Gastrocnemius medialis (tissue), 4 donors: Measurements from ENCODE around the gene GRID2. TPM values are rescaled to one million over a fixed set of nuclear protein-coding genes. Genes with fewer than 3 reads are reported as not detected.

Experiments
- ATAC-seq, 2 donors: fragments of 150-250 bp; one replicate each; pipeline ENCODE4 v1.9.1; 2016
- DNase-seq, 2 donors: peaks; one replicate each; pipeline ENCODE4 v3.0.0-alpha.2; 2019
- H3K27ac ChIP-seq, 4 donors: fragments of 200-600 bp; sonication (generic); 1 replicate in 1 of 4; 2 replicates in 3 of 4; pipeline ENCODE4 v1.5.1; 2016 to 2018; ENCODE audit warnings: mild to moderate bottlenecking in 2 of 4, moderate library complexity in 1 of 4
- H3K27me3 ChIP-seq, 3 donors: fragments of 200-600 bp; sonication (generic) in 2 of 3; 1 replicate in 1 of 3; 2 replicates in 2 of 3; pipeline versions ENCODE4 v1.5.1 to v1.6.0; 2016 to 2019; ENCODE audit warnings: mild to moderate bottlenecking in 1 of 3, moderate library complexity in 1 of 3
- H3K36me3 ChIP-seq, 2 donors: fragments of 200-600 bp; sonication (generic) in 1 of 2; one replicate each; pipeline ENCODE4 v1.5.1; 2017 to 2018
- H3K4me1 ChIP-seq, 2 donors: fragments of 200-600 bp; sonication (generic) in 1 of 2; one replicate each; pipeline ENCODE4 v1.5.1; 2016 to 2017; ENCODE audit warnings: mild to moderate bottlenecking in 2 of 2
- H3K4me3 ChIP-seq, 4 donors: fragments of 200-600 bp; sonication (generic) in 3 of 4; 1 replicate in 1 of 4; 2 replicates in 3 of 4; pipeline ENCODE4 v1.5.1; 2016 to 2019; ENCODE audit warnings: mild to moderate bottlenecking in 2 of 4
- H3K9me3 ChIP-seq, 3 donors: fragments of 200-600 bp; sonication (generic) in 2 of 3; 1 replicate in 1 of 3; 2 replicates in 2 of 3; pipeline ENCODE4 v1.5.1; 2016 to 2019
- CTCF ChIP-seq, 5 experiments: fragments of 450-650 bp in 3 of 5; fragments of 200-600 bp in 2 of 5; sonication (generic) in 2 of 5; IDR thresholded peaks in 4 of 5; conservative IDR thresholded peaks in 1 of 5; 1 replicate in 4 of 5; 2 replicates in 1 of 5; pipeline ENCODE4 v1.5.1; 2016 to 2019; ENCODE audit warnings: antibody characterized with exemption in 5 of 5, mild to moderate bottlenecking in 3 of 5, moderate library complexity in 3 of 5
- POLR2A ChIP-seq, 2 donors: fragments of 450-650 bp; IDR thresholded peaks; one replicate each; pipeline ENCODE4 v1.6.1; 2017; ENCODE audit warnings: antibody characterized with exemption in 2 of 2, mild to moderate bottlenecking in 2 of 2, moderate library complexity in 2 of 2
- in situ Hi-C, 4 donors: fragments of 200-750 bp; cut with MboI; loops; one replicate each; pipeline versions ENCODE4 v1.15.0 to v1.8.0; 2017; ENCODE audit warnings: low sequenced_read_pairs in 4 of 4
- intact Hi-C: fragments of 100-400 bp; cut with DNase I; formaldehyde crosslinking; loops from one replicate; pipeline ENCODE4 v1.15.1; 2023; ENCODE audit warnings: low total_unique reads
- total RNA-seq, 4 donors: library from RNA; depleted of rRNA; stranded (reverse); fragments of >200 nt; gene quantifications; one replicate each; pipeline versions ENCODE4 v1.1.0 to v1.2.3, GENCODE V29; 2016

GRID2 gene
- total RNA-seq, 4 donors from 2014 or later, result not detected

- H3K27me3 ChIP-seq, result no peaks in the 10 kb centered on the region
- in situ Hi-C loops, result no loop called here
- no peaks in the 10 kb centered on the region for H3K9me3 ChIP-seq
- H3K27ac ChIP-seq, result no peak overlapping the region
- TF ChIP-seq CTCF (IDR thresholded peaks at IDR 0.05 in 4 of 5, conservative IDR thresholded peaks at IDR 0.05 in 1 of 5), result no peak
- no peak for TF ChIP-seq POLR2A (IDR thresholded peaks at IDR 0.05)
- intact Hi-C loops, result no loop called here
- no peak overlapping the region for H3K4me3 ChIP-seq
- H3K36me3 ChIP-seq, result no peaks in the 10 kb centered on the region
- no peak for DNase-seq
- no peak for ATAC-seq
- no peaks in the 10 kb centered on the region for H3K4me1 ChIP-seq
Observed at GRCh38 chr4:93319041-93319440, 1015.3 kb downstream of the GRID2 start.

GRCh38 chr4:93320356-93320755 lies 1016.6 kb downstream of the GRID2 start:
- no peaks in the 10 kb centered on the region for H3K27me3 ChIP-seq
- no peaks in the 10 kb centered on the region for H3K4me1 ChIP-seq
- DNase-seq (no peak), ATAC-seq (no peak)
- intact Hi-C loops, result no loop called here
- no peak for TF ChIP-seq POLR2A (IDR thresholded peaks at IDR 0.05)
- no peak for TF ChIP-seq CTCF (IDR thresholded peaks at IDR 0.05 in 4 of 5, conservative IDR thresholded peaks at IDR 0.05 in 1 of 5)
- no peaks in the 10 kb centered on the region for H3K9me3 ChIP-seq
- H3K27ac ChIP-seq, result no peak overlapping the region
- H3K4me3 ChIP-seq, result no peak overlapping the region
- in situ Hi-C loops, result no loop called here
- no peaks in the 10 kb centered on the region for H3K36me3 ChIP-seq

GRCh38 chr4:93327346-93327745 lies 1023.6 kb downstream of the GRID2 start:
- in situ Hi-C loops, result no loop called here

GRCh38 chr4:93334003-93334402 lies 1030.2 kb downstream of the GRID2 start:
- TF ChIP-seq CTCF (IDR thresholded peaks at IDR 0.05 in 4 of 5, conservative IDR thresholded peaks at IDR 0.05 in 1 of 5) (no peak), POLR2A (IDR thresholded peaks at IDR 0.05) (no peak)
- Histone ChIP-seq H3K4me3 (no peak overlapping the region), H3K27me3 (no peaks in the 10 kb centered on the region), H3K27ac (no peak overlapping the region), H3K9me3 (no peaks in the 10 kb centered on the region), H3K4me1 (no peaks in the 10 kb centered on the region), H3K36me3 (no peaks in the 10 kb centered on the region)
- intact Hi-C loops, result no loop called here
- ATAC-seq (no peak), DNase-seq (no peak)
- in situ Hi-C loops, result no loop called here

More at GRCh38 chr4:93327346-93327745, 1023.6 kb downstream of the GRID2 start:
- Histone ChIP-seq H3K4me3 (no peak overlapping the region), H3K4me1 (no peaks in the 10 kb centered on the region), H3K27me3 (no peaks in the 10 kb centered on the region), H3K9me3 (no peaks in the 10 kb centered on the region), H3K27ac (no peak overlapping the region), H3K36me3 (no peaks in the 10 kb centered on the region)
- intact Hi-C loops, result no loop called here
- no peak for TF ChIP-seq CTCF (IDR thresholded peaks at IDR 0.05 in 4 of 5, conservative IDR thresholded peaks at IDR 0.05 in 1 of 5)
- no peak for TF ChIP-seq POLR2A (IDR thresholded peaks at IDR 0.05)
- DNase-seq (no peak), ATAC-seq (no peak)

- intact Hi-C loops, result no loop called here
- TF ChIP-seq POLR2A (IDR thresholded peaks at IDR 0.05) (no peak), CTCF (IDR thresholded peaks at IDR 0.05 in 4 of 5, conservative IDR thresholded peaks at IDR 0.05 in 1 of 5) (no peak)
- Histone ChIP-seq H3K9me3 (no peaks in the 10 kb centered on the region), H3K27me3 (no peaks in the 10 kb centered on the region), H3K4me1 (no peaks in the 10 kb centered on the region), H3K4me3 (no peak overlapping the region), H3K36me3 (no peaks in the 10 kb centered on the region), H3K27ac (no peak overlapping the region)
- ATAC-seq, result no peak
- in situ Hi-C loops, result no loop called here
- DNase-seq, result no peak
Observed at GRCh38 chr4:93337196-93337595, 1033.4 kb downstream of the GRID2 start.
